ENCODE measurements around the gene NGEF.

GRCh38 chr2:232886632-232887031, 126.4 kb downstream of the NGEF start:
- TF ChIP-seq CTCF (IDR thresholded peaks at IDR 0.05), result no peak
- TF ChIP-seq POLR2AphosphoS5 (IDR thresholded peaks at IDR 0.05), result no peak
